SW 1271 (cell line): Measurements from ENCODE around the gene NACA2.

ENCODE experiments used
- DNase-seq, 2 experiments: peaks; one replicate each; lab custom pipeline; 2025; lab: John Stamatoyannopoulos, UW

Gene NACA2

GRCh38 chr17:61547113-61547512 is 43.9 kb downstream of the NACA2 start:
- DNase-seq = no peak

GRCh38 chr17:61545335-61545938 is 45.6 kb downstream of the NACA2 start:
- no peak for DNase-seq

- DNase-seq = no peak
These were observed 47.1 kb downstream of the NACA2 start for GRCh38 chr17:61543786-61544415.

- no peak for DNase-seq
These were observed 49.0 kb downstream of the NACA2 start for GRCh38 chr17:61542027-61542426.

GRCh38 chr17:61540874-61541273 is 50.1 kb downstream of the NACA2 start:
- no peak for DNase-seq
